SU-DHL-6 (cell line): Measurements from ENCODE around the gene LRCH1.

Source experiments
- CTCF ChIP-seq: fragments of 200-600 bp; sonication (generic); IDR thresholded peaks from one replicate; pipeline ENCODE4 v1.5.1; 2017; ENCODE audit warnings: antibody characterized with exemption, mild to moderate bottlenecking, low read length, moderate library complexity; ENCODE audit not compliant: insufficient read depth, poor library complexity, severe bottlenecking
- EZH2phosphoT487 ChIP-seq: fragments of 200-600 bp; sonication (generic), shearing (Covaris generic); conservative IDR thresholded peaks from 2 replicates; pipeline ENCODE4 v1.6.1; 2018; ENCODE audit warnings: mild to moderate bottlenecking, antibody characterized with exemption, low read length, moderate library complexity, mixed read lengths

GRCh38 chr13:46595885-46596275 is 42.9 kb downstream of the LRCH1 start:
- TF ChIP-seq EZH2phosphoT487: no peak
- no peak for TF ChIP-seq CTCF
